Activated naive CD8-positive, alpha-beta T cell treated with anti-CD3 and anti-CD28 coated beads, Interleukin-2, amount 10 ng/mL, durations not matched to agents 7 days and 5 days (primary cell): ENCODE data around the gene LIN9. TPM values are rescaled to one million over a fixed set of nuclear protein-coding genes. Genes with fewer than 3 reads are reported as not detected.
"Not testable (repeated sequence)": the region's sequence is repeated elsewhere in the genome, so short reads cannot be mapped to it uniquely, and the experiment has no call there.

Experiments used
- ATAC-seq: fragments of 150-1000 bp; cut with Tn5 transposase; one replicate; pipeline ENCODE4 v1.10.0; 2021; ENCODE audit warnings: low read depth, moderate library complexity
- POLR2A ChIA-PET: fragments of 350-600 bp; sonication (Branson Sonifier 250); formaldehyde crosslinking; loops from one replicate; lab custom pipeline; 2021; ENCODE audit warnings: antibody characterized with exemption; lab: Charles Lee
- DNase-seq: peaks from one replicate; pipeline ENCODE4 v3.0.0; 2021
- H3K27ac Mint-ChIP-seq: one replicate; pipeline ENCODE4 v1.8.0; 2022; ENCODE audit warnings: mild to moderate bottlenecking, mixed read lengths
- H3K27me3 Mint-ChIP-seq: one replicate; pipeline ENCODE4 v1.8.0; 2022; ENCODE audit warnings: mild to moderate bottlenecking, moderate library complexity, mixed read lengths
- H3K36me3 Mint-ChIP-seq: one replicate; pipeline ENCODE4 v1.8.0; 2021; ENCODE audit warnings: mild to moderate bottlenecking, mixed read lengths
- H3K4me1 Mint-ChIP-seq: one replicate; pipeline ENCODE4 v1.8.0; 2021; ENCODE audit warnings: mixed read lengths
- H3K4me3 Mint-ChIP-seq: one replicate; pipeline ENCODE4 v1.8.0; 2022; ENCODE audit warnings: mild to moderate bottlenecking, moderate library complexity, mixed read lengths
- H3K9me3 Mint-ChIP-seq: one replicate; pipeline ENCODE4 v1.8.0; 2021; ENCODE audit warnings: mixed read lengths
- total RNA-seq, 2 experiments: library from RNA; stranded (reverse); gene quantifications; one replicate each; pipeline ENCODE4 v1.2.3, GENCODE V29; 2021

Gene LIN9
- total RNA-seq, 2 experiments from 2014 or later = 11.0 to 11.1 TPM

DNA sequence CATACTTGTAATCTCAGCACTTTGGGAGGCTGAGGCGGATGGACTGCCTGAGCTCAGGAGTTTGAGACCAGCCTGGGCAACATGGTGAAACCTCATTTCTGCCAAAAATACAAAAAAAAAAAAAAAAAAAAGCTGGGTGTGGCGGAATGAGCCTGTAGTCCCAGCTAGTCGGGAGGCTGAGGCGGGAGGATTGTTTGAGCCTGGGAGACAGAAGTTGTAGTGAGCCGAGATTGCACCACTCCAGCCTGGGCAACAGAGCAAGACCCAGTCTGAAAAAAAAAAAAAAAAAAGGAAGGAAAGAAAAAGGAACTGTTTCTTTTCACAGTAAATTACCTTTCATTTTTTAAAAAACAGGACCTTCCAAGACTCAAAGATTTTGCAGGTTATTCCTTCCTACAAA lies 29.5 kb downstream of the LIN9 start:
- DNase-seq (no peak), ATAC-seq (no peak)
- no peak overlapping the region for H3K4me3 Mint-ChIP-seq
- no peaks in the 10 kb centered on the region for H3K27me3 Mint-ChIP-seq
- H3K9me3 Mint-ChIP-seq = no peaks in the 10 kb centered on the region
- no peak overlapping the region for H3K27ac Mint-ChIP-seq
- peaks cover 14% of the 10 kb centered on the region for H3K36me3 Mint-ChIP-seq
- H3K4me1 Mint-ChIP-seq = no peaks in the 10 kb centered on the region
- POLR2A ChIA-PET = no interaction called here

DNA sequence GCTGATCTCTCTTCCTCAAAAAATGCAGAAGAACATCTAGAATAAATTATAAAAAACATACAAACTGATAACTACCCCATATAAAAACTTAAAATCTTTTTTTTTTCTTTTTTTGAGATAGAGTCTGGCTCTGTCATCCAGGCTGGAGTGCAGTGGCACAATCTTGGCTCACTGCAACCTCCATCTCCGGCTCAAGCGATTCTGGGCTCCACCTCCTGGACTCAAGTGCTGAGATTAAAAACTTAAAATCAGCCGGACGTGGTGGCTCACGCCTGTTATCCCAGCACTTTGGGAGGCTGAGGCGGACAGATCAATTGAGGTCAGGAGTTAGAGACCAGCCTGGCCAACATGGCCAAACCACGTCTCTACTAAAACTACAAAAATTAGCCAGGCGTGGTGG lies 31.1 kb downstream of the LIN9 start:
- no peak overlapping the region for H3K4me3 Mint-ChIP-seq
- no peaks in the 10 kb centered on the region for H3K9me3 Mint-ChIP-seq
- no peaks in the 10 kb centered on the region for H3K27me3 Mint-ChIP-seq
- POLR2A ChIA-PET = interaction anchor here (0.9 kb wide), 1 partner anchor 31 kb away, joined by 3 read pairs; the partner anchor contains the start of gene LIN9
- no peaks in the 10 kb centered on the region for H3K4me1 Mint-ChIP-seq
- H3K36me3 Mint-ChIP-seq = peaks cover 9% of the 10 kb centered on the region
- no peak overlapping the region for H3K27ac Mint-ChIP-seq
- DNase-seq = no peak
- ATAC-seq = no peak

DNA sequence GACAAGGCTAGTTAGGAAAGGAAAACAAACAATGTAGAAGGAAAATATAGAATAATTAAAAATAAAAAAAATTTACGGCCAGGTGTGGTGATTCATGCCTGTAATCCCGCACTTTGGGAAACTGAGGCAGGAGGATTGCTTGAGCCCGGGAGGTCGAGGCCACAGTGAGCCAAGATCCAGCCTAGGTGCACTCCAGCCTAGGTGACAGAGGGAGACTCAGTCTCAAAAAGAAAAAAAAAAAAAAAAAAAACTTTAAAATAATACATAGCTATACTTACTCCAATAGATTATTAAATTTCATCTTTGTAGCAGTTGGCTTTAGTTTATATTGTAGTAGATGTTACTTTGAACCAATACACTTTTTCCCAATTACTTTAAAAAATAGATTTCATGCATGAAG lies 32.0 kb downstream of the LIN9 start:
- ATAC-seq (no peak), DNase-seq (no peak)
- POLR2A ChIA-PET = interaction anchor here (0.7 to 0.9 kb wide), 2 partner anchors 32 to 117 kb away, joined by 3 read pairs; partner anchors contain the start of gene LIN9
- Mint-ChIP-seq H3K27ac (no peak overlapping the region), H3K4me3 (no peak overlapping the region), H3K36me3 (peaks cover 9% of the 10 kb centered on the region), H3K27me3 (no peaks in the 10 kb centered on the region), H3K4me1 (no peaks in the 10 kb centered on the region), H3K9me3 (no peaks in the 10 kb centered on the region)

DNA sequence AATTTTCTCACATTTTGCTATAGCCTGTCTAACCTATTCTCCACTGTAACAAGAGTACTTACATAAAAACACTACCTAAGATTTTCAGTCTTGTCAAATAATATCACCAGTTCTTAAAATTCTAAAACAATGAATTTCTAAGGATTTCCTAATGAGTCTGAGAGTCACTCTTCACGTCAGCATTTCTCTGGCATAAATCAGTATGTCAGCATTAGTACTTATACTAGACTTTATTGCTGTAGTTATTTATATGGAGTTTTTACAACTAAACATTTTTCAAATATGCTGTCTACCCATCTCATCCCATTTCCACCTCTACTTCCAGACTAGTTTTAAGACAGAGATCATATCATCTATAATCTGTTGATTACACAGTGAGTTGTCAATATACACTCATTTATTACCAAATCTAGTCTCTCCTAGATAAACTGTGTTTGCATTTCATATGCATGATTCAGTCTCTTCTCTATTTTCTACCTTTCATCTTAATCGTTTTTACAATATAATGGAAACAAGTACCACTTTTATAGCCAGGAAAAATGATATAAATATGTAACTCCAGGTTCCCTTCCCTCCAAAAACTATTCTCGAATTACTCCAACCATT lies 32.8 kb downstream of the LIN9 start:
- ATAC-seq (no peak), DNase-seq (no peak)
- Mint-ChIP-seq H3K4me1 (no peaks in the 10 kb centered on the region), H3K36me3 (peaks cover 9% of the 10 kb centered on the region), H3K27ac (no peak overlapping the region), H3K27me3 (no peaks in the 10 kb centered on the region), H3K4me3 (no peak overlapping the region), H3K9me3 (no peaks in the 10 kb centered on the region)
- POLR2A ChIA-PET = no interaction called here

DNA sequence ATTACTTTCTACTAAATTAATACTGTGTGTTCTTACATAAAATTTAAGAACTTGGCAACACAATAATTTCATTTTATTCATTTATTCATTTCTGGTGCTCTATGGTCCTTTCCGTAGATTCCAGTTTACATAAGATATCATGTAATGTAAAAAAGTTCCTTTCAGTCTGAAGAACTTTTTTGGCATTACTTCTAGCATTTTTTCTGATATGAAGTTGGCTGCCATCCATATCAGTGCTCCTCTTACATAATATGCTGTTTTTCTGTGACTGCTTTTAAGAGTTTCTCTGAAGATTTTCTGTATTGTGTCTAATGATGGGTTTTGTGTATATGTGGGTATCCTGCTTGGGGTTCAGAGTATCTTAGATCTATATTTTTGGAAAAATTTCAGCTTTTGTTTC lies 34.8 kb downstream of the LIN9 start:
- H3K27ac Mint-ChIP-seq = no peak overlapping the region
- H3K4me3 Mint-ChIP-seq = no peak overlapping the region
- H3K36me3 Mint-ChIP-seq = peaks cover 11% of the 10 kb centered on the region
- H3K27me3 Mint-ChIP-seq = no peaks in the 10 kb centered on the region
- DNase-seq = no peak
- POLR2A ChIA-PET = no interaction called here
- ATAC-seq = no peak
- no peaks in the 10 kb centered on the region for H3K4me1 Mint-ChIP-seq
- H3K9me3 Mint-ChIP-seq = no peaks in the 10 kb centered on the region

DNA sequence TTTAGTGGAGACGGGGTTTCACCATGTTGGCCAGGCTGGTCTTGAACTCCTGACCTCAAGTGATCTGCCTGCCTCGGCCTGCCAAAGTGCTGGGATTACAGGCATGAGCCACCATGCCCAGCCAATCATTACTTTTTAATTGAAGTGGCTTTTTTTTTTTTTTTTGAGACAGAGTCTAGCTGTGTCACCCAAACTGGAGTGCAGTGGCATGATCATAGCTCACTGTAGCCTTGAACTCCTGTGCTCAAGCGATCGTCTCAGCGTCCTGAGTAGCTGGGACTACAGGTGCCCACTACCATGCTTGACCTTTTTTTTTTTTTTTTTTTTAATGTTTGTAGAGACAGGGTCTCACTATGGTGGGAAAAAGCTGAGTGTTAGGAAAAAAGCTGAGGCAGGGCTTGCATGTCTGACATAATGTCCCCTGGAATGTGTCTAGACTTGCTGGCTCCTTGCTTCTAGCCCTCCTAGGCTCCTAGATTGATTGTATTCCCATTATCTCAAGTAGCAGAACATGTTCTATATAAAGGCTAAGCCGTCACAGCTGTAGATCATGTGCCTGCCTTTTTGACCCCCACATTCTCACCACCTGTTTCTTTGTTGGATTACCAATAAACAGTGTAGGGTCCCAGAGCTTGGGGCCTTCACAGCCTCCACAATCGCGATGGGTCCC lies 36.6 kb downstream of the LIN9 start:
- H3K4me1 Mint-ChIP-seq, ATAC-seq, H3K27me3 Mint-ChIP-seq, H3K36me3 Mint-ChIP-seq, H3K27ac Mint-ChIP-seq, H3K4me3 Mint-ChIP-seq, H3K9me3 Mint-ChIP-seq, DNase-seq: not testable (repeated sequence)
- POLR2A ChIA-PET = interaction anchor here (0.6 kb wide), 1 partner anchor 15 kb away, joined by 3 read pairs; no protein-coding TSS in a partner anchor

DNA sequence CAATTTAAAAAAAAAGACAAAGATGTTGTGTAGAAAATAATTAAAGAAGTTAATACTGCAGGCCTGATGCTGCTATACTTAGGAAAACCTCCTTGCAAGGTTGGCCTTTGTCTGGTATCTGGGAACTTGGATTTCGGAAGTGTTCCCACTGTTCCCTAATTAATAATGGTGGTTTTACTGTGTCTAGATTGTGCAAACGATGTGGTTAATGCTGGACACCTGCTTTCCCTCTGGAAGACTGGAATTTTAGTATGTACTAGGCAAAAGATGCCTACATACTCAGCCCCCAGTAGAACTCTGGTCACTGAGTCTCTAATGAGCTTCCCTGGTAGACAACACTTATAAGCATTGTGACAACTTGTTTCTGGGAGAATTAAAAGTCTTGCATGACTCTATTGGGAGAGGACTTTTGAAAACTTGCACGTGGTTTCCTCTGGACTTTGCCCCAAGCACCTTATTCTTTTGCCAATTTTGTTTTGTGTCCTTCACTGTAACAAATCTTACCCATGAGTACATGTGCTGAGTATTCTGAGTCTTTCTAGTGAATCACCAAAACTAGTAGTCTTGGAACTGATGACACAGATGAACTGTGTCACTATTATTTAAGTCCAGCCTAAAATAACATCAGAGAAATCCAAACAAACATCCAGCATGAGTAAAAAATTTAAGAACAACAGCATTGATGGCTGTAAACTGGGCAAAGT lies 40.4 kb downstream of the LIN9 start:
- Mint-ChIP-seq H3K4me3 (no peak overlapping the region), H3K9me3 (no peaks in the 10 kb centered on the region), H3K27me3 (no peaks in the 10 kb centered on the region), H3K4me1 (no peaks in the 10 kb centered on the region), H3K36me3 (peaks cover 10% of the 10 kb centered on the region), H3K27ac (no peak overlapping the region)
- DNase-seq (no peak), ATAC-seq (no peak)
- POLR2A ChIA-PET = no interaction called here

GRCh38 chr1:226261818-226262217 lies 47.1 kb downstream of the LIN9 start:
- ATAC-seq = no peak
- Mint-ChIP-seq H3K9me3 (peaks cover 17% of the 10 kb centered on the region), H3K36me3 (peaks cover 47% of the 10 kb centered on the region), H3K27me3 (no peaks in the 10 kb centered on the region), H3K4me1 (no peaks in the 10 kb centered on the region), H3K27ac (peak overlapping the region; percentile 22), H3K4me3 (no peak overlapping the region)
- DNase-seq = no peak
- POLR2A ChIA-PET = no interaction called here

- no peaks in the 10 kb centered on the region for H3K4me1 Mint-ChIP-seq
- no peaks in the 10 kb centered on the region for H3K27me3 Mint-ChIP-seq
- ATAC-seq (no peak), DNase-seq (no peak)
- POLR2A ChIA-PET = interaction anchor here (1.3 kb wide), 1 partner anchor 54 kb away, joined by 4 read pairs; the partner anchor contains the start of gene LIN9
- H3K27ac Mint-ChIP-seq = no peak overlapping the region
- H3K36me3 Mint-ChIP-seq = peaks cover 17% of the 10 kb centered on the region
- H3K4me3 Mint-ChIP-seq = no peak overlapping the region
- peaks cover 8% of the 10 kb centered on the region for H3K9me3 Mint-ChIP-seq
Observed at GRCh38 chr1:226255380-226255779, 53.6 kb downstream of the LIN9 start.

DNA sequence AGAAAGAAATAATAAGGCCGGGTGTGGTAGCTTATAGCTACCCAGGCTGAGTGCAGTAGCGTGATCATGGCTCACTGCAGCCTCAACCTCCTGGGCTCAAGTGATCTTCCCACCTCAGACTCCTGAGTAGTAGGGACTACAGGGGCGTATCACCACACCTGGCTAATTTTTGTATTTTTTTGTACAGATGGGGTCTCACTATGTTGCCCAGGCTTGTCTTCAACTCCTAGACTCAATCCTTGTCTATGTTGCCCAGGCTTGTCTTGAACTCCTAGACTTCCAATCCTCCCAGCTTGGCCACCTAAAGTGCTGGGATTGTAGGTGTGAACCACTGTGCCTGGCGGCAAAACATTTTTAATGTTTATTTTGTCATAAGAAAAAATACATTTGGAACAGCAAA lies 55.0 kb downstream of the LIN9 start:
- H3K27me3 Mint-ChIP-seq = no peaks in the 10 kb centered on the region
- no peaks in the 10 kb centered on the region for H3K4me1 Mint-ChIP-seq
- H3K4me3 Mint-ChIP-seq = no peak overlapping the region
- no peaks in the 10 kb centered on the region for H3K9me3 Mint-ChIP-seq
- POLR2A ChIA-PET = no interaction called here
- no peak for ATAC-seq
- peaks cover 7% of the 10 kb centered on the region for H3K36me3 Mint-ChIP-seq
- no peak overlapping the region for H3K27ac Mint-ChIP-seq
- DNase-seq = no peak

DNA sequence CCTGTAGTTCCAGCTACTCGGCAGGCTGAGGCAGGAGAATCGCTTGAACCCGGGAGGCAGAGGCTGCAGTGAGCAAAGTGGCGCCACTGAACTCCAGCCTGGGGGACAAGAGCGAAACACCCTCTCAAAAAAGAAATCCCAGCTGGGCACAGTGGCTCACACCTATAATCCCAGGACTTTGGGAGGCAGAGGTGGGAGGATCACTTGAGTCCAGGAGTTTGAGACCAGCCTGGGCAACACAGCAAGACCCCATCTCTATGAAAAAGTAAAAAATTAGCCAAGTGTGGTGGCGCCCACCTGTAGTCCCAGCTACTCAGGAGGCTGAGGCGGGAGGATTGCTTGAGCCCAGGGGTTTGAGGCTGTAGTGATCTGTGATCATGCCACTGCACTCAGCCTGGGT lies 56.1 kb downstream of the LIN9 start:
- H3K4me1 Mint-ChIP-seq = not testable (repeated sequence)

DNA sequence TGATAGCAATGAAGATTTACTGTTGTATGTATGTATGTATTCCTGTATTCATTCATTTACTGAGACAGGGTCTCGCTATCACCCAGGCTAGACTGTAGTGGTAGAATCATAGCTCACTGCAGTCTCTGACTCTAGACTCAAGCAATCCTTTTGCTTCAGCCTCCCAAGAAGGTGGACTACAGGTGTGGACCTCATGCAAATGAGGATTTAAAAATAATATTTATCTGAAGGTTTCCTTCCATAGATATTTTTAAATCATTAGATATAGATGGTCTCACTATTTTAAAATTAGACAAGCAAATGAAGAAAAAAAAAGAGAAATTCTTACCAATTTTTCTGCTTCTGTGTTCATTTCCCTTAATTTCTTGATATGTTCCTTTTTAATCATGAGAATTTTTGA lies 58.5 kb downstream of the LIN9 start:
- DNase-seq = no peak
- Mint-ChIP-seq H3K27me3 (no peaks in the 10 kb centered on the region), H3K27ac (no peak overlapping the region), H3K4me3 (no peak overlapping the region), H3K9me3 (no peaks in the 10 kb centered on the region), H3K36me3 (peaks cover 9% of the 10 kb centered on the region), H3K4me1 (no peaks in the 10 kb centered on the region)
- no peak for ATAC-seq
- POLR2A ChIA-PET = no interaction called here

More for the DNA sequence above, 56.1 kb downstream of the LIN9 start:
- H3K36me3 Mint-ChIP-seq, DNase-seq, H3K27me3 Mint-ChIP-seq, H3K9me3 Mint-ChIP-seq, POLR2A ChIA-PET, ATAC-seq, H3K4me3 Mint-ChIP-seq, H3K27ac Mint-ChIP-seq: not testable (repeated sequence)

DNA sequence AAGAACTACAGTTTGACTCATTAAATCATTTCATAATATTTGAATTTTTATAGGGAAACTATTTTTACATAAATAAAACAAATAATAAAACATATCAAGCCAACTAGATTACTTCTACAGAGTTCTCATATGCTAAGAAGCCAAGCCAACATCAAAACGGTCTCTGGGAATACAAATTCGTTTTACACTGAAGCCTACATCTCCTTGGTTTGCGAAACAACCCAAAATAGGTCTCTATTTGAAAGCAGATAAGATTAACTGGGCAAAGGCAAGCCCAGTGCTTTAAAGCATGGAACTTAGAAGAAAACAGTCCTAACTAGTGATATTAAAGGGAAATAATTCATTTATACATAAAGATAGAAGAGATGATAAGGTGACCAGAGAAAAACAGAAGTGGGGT lies 60.2 kb downstream of the LIN9 start:
- H3K27ac Mint-ChIP-seq = no peak overlapping the region
- ATAC-seq (no peak), DNase-seq (no peak)
- no peak overlapping the region for H3K4me3 Mint-ChIP-seq
- H3K27me3 Mint-ChIP-seq = no peaks in the 10 kb centered on the region
- H3K4me1 Mint-ChIP-seq = no peaks in the 10 kb centered on the region
- POLR2A ChIA-PET = no interaction called here
- no peaks in the 10 kb centered on the region for H3K9me3 Mint-ChIP-seq
- peaks cover 11% of the 10 kb centered on the region for H3K36me3 Mint-ChIP-seq

- H3K4me3 Mint-ChIP-seq = no peak overlapping the region
- POLR2A ChIA-PET = no interaction called here
- H3K36me3 Mint-ChIP-seq = peaks cover 11% of the 10 kb centered on the region
- no peak overlapping the region for H3K27ac Mint-ChIP-seq
- ATAC-seq (no peak), DNase-seq (no peak)
- H3K9me3 Mint-ChIP-seq = no peaks in the 10 kb centered on the region
- no peaks in the 10 kb centered on the region for H3K27me3 Mint-ChIP-seq
- no peaks in the 10 kb centered on the region for H3K4me1 Mint-ChIP-seq
Observed at GRCh38 chr1:226248091-226248490, 60.9 kb downstream of the LIN9 start.
